Measurements from ENCODE around the gene GTF3C4. TPM values are rescaled to one million over a fixed set of nuclear protein-coding genes. Genes with fewer than 3 reads are reported as not detected.

GTF3C4 gene
- total and polyA plus RNA-seq, 2 of the 13 experiments (the other 11 are each of a cell fraction or from before 2014, with no cell fraction given) = 2.6 to 12.9 TPM

DNA sequence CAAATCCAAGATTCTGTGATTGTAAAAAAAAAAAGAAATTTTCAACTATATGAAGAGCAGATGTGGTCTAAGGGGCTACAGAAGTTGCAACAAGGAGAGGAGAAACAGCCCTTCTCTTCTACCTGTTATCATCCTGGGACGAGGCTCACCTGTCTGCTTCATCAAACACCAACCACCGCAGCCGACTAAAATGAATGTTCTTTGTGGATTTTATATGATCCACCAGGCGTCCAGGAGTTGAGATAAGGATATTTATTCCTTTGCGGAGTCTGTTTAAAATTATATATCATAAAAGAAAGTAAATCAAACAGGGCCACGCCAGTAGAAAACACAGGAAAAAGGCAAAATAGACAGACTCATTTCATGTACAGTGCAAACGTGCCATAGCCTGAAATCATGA is 22.0 kb upstream of the GTF3C4 start (continued):
- TF ChIP-seq, protein P1, sequence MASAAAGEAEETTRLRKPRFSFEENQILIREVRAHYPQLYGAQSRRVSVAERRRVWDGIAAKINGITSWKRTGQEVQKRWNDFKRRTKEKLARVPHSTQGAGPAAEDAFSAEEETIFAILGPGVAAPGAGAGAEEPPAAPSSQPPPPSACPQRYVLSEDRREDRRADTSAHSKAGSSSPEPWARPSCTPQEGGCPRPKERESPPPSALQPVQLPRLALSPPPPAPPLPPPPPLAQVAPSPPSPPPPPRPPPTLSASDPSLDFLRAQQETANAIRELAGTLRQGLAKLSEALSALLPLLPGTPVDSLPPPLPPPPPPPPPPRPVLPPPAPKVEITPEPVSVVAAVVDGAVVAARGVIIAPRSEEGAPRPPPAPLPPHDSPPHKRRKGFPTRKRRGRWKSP (CRISPR knock-in tag; IDR thresholded peaks at IDR 0.05) = no peak
- TF ChIP-seq, protein P2, sequence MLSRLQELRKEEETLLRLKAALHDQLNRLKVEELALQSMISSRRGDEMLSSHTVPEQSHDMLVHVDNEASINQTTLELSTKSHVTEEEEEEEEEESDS (CRISPR knock-in tag; IDR thresholded peaks at IDR 0.05; ENCODE audit: borderline replicate concordance) = no peak
- TF ChIP-seq, protein P3, sequence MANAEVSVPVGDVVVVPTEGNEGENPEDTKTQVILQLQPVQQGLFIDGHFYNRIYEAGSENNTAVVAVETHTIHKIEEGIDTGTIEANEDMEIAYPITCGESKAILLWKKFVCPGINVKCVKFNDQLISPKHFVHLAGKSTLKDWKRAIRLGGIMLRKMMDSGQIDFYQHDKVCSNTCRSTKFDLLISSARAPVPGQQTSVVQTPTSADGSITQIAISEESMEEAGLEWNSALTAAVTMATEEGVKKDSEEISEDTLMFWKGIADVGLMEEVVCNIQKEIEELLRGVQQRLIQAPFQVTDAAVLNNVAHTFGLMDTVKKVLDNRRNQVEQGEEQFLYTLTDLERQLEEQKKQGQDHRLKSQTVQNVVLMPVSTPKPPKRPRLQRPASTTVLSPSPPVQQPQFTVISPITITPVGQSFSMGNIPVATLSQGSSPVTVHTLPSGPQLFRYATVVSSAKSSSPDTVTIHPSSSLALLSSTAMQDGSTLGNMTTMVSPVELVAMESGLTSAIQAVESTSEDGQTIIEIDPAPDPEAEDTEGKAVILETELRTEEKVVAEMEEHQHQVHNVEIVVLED (CRISPR knock-in tag; IDR thresholded peaks at IDR 0.05; ENCODE audit: borderline replicate concordance) = no peak

DNA sequence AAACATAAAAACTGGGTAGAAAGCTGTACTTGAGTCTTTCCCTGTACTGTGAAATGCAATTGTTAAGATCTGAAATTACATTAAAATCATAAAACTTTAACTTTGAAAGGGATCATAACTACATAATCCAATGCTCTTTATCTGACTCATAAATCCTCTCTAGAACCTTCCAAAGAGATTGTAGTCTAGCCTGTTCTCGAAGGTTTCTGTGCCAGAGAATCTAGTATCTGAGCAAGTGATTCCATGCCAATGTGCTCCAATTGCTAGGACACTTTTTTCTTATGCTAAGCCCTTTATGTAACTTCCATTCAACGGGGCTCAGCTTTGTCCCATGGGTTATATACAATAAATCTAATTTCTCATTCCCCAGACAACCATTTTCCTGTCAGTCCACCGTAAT is 21.6 kb upstream of the GTF3C4 start:
- H3K4me1 ChIP-seq (ENCODE audit: insufficient read depth, low read length) = peaks cover 13% of the 10 kb centered on the region
- H3K9ac ChIP-seq (ENCODE audit: insufficient read depth, low read depth, low read length) = no peak overlapping the region
- intact Hi-C loops (cut with micrococcal nuclease; ENCODE audit: unreplicated experiment) (no loop called here), in situ Hi-C loops (cut with HindIII; ENCODE audit: extremely low pct_ligation_motif_present, low pct_unique_long_range_greater_than_20kb) (no loop called here)
- H3K79me2 ChIP-seq (ENCODE audit: insufficient read depth, low read length) = no peaks in the 10 kb centered on the region
- BruUV-seq (replicated peaks) = no TSS peak
- no peak overlapping the region for H3K27ac ChIP-seq (ENCODE audit: extremely low read length, insufficient read depth, low read length)
- no peak for ATAC-seq
- H3K9me3 ChIP-seq (ENCODE audit: low read length) = no peaks in the 10 kb centered on the region
- 90% methylated on average over 3 of the region's 3 CpGs for WGBS (ENCODE audit: low lambda C conversion rate)
- H3K4me2 ChIP-seq (ENCODE audit: low read depth, low read length) = no peak overlapping the region
- ChIA-PET POLR2A (no interaction called here), CTCF (ENCODE audit: low intra/inter-chr PET ratio, low total read pairs) (no interaction called here)
- H3K4me3 ChIP-seq (replicated peaks in 1 of 3; ENCODE audit: insufficient read depth in 1 of 3, low read depth in 2 of 3, low read length in 3 of 3) = no peak overlapping the region
- peaks cover 19 to 62% of the 10 kb centered on the region in 2 experiments for H3K36me3 ChIP-seq (replicated peaks in 1 of 2; ENCODE audit: control insufficient read depth in 1 of 2, insufficient read depth in 2 of 2, low read length in 2 of 2)
- no peak overlapping the region for H2AFZ ChIP-seq (ENCODE audit: low read length)
- no peak for DNase-seq (ENCODE audit: low spot score)
- no peaks in the 10 kb centered on the region for H3K27me3 ChIP-seq (ENCODE audit: control insufficient read depth in 1 of 2, insufficient read depth in 2 of 2, low read length in 2 of 2)
- H4K20me1 ChIP-seq (ENCODE audit: insufficient read depth, low read length) = no peaks in the 10 kb centered on the region
- no peak for FAIRE-seq
- TF ChIP-seq, protein P4, sequence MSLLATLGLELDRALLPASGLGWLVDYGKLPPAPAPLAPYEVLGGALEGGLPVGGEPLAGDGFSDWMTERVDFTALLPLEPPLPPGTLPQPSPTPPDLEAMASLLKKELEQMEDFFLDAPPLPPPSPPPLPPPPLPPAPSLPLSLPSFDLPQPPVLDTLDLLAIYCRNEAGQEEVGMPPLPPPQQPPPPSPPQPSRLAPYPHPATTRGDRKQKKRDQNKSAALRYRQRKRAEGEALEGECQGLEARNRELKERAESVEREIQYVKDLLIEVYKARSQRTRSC (CRISPR knock-in tag; IDR thresholded peaks at IDR 0.05; ENCODE audit: low read depth) = no peak
- TF ChIP-seq EZH2 (conservative IDR thresholded peaks at IDR 0.05; ENCODE audit: low read depth, low read length) (no peak), ZNF773 (CRISPR knock-in tag; IDR thresholded peaks at IDR 0.05; ENCODE audit: borderline replicate concordance) (no peak), PCBP2 (optimal IDR thresholded peaks at IDR 0.05; ENCODE audit: low read depth, low read length, poor library complexity, severe bottlenecking) (no peak), NFATC3 (CRISPR knock-in tag; IDR thresholded peaks at IDR 0.05) (no peak), ZNF33B (CRISPR knock-in tag; IDR thresholded peaks at IDR 0.05) (no peak), RBFOX2 (IDR thresholded peaks at IDR 0.05; ENCODE audit: low read depth, low read length) (no peak), JUNB (CRISPR knock-in tag; IDR thresholded peaks at IDR 0.05; ENCODE audit: borderline replicate concordance) (no peak)
- TF ChIP-seq, protein P5, sequence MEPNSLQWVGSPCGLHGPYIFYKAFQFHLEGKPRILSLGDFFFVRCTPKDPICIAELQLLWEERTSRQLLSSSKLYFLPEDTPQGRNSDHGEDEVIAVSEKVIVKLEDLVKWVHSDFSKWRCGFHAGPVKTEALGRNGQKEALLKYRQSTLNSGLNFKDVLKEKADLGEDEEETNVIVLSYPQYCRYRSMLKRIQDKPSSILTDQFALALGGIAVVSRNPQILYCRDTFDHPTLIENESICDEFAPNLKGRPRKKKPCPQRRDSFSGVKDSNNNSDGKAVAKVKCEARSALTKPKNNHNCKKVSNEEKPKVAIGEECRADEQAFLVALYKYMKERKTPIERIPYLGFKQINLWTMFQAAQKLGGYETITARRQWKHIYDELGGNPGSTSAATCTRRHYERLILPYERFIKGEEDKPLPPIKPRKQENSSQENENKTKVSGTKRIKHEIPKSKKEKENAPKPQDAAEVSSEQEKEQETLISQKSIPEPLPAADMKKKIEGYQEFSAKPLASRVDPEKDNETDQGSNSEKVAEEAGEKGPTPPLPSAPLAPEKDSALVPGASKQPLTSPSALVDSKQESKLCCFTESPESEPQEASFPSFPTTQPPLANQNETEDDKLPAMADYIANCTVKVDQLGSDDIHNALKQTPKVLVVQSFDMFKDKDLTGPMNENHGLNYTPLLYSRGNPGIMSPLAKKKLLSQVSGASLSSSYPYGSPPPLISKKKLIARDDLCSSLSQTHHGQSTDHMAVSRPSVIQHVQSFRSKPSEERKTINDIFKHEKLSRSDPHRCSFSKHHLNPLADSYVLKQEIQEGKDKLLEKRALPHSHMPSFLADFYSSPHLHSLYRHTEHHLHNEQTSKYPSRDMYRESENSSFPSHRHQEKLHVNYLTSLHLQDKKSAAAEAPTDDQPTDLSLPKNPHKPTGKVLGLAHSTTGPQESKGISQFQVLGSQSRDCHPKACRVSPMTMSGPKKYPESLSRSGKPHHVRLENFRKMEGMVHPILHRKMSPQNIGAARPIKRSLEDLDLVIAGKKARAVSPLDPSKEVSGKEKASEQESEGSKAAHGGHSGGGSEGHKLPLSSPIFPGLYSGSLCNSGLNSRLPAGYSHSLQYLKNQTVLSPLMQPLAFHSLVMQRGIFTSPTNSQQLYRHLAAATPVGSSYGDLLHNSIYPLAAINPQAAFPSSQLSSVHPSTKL (CRISPR knock-in tag; IDR thresholded peaks at IDR 0.05) = no peak
- TF ChIP-seq, protein P6, sequence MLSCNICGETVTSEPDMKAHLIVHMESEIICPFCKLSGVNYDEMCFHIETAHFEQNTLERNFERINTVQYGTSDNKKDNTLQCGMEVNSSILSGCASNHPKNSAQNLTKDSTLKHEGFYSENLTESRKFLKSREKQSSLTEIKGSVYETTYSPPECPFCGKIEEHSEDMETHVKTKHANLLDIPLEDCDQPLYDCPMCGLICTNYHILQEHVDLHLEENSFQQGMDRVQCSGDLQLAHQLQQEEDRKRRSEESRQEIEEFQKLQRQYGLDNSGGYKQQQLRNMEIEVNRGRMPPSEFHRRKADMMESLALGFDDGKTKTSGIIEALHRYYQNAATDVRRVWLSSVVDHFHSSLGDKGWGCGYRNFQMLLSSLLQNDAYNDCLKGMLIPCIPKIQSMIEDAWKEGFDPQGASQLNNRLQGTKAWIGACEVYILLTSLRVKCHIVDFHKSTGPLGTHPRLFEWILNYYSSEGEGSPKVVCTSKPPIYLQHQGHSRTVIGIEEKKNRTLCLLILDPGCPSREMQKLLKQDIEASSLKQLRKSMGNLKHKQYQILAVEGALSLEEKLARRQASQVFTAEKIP (CRISPR knock-in tag; IDR thresholded peaks at IDR 0.05; ENCODE audit: borderline replicate concordance) = no peak
